ENCODE data around the gene CNTNAP4.

- no peak for TF ChIP-seq SUZ12 (IDR thresholded peaks at IDR 0.05; ENCODE audit: extremely low read depth, insufficient read depth, insufficient read length)
- TF ChIP-seq YY1 (IDR thresholded peaks at IDR 0.05; ENCODE audit: insufficient read depth, insufficient read length), result no peak
- TF ChIP-seq ZNF274 (IDR thresholded peaks at IDR 0.05; ENCODE audit: low read depth, low read length), result no peak
These were observed 164.2 kb downstream of the CNTNAP4 start for GRCh38 chr16:76441391-76441790.

Data from NT2/D1 (cell line).